ENCODE data around the gene ATL1. TPM values are rescaled to one million over a fixed set of nuclear protein-coding genes. Genes with fewer than 3 reads are reported as not detected.

Gene ATL1
- total and polyA plus RNA-seq, 2 of the 8 experiments (the other 6 are each of a cell fraction or from before 2014, with no cell fraction given), result 4.0 to 5.9 TPM

GRCh38 chr14:50590464-50590863 lies 30.5 kb downstream of the ATL1 start (continued):
- TF ChIP-seq FOSL1 (IDR thresholded peaks at IDR 0.05; ENCODE audit: insufficient read depth, low read depth, low read length), result no peak

Data from H1 (cell line).